K562 (cell line): ENCODE measurements around the gene FAM240A. TPM values are rescaled to one million over a fixed set of nuclear protein-coding genes. Genes with fewer than 3 reads are reported as not detected.

Source experiments
- ATAC-seq: fragments of 200-7000 bp; cut with Tn5 transposase; 3 replicates; pipeline ENCODE4 v1.9.1; 2020; ENCODE audit warnings: moderate library complexity
- BruUV-seq: library from RNA; stranded (reverse); fragments of 400-500 nt; replicated peaks from 2 replicates; lab custom pipeline; 2021; lab: Mats Ljungman, UMichigan
- CTCF ChIA-PET: fragments of 300-600 bp; formaldehyde crosslinking; extraction: SDS; loops from one replicate; lab custom pipeline; 2021; ENCODE audit warnings: low intra/inter-chr PET ratio; lab: Yijun Ruan, JAX
- POLR2A ChIA-PET: fragments of 300-600, 350-650 bp; sonication (Branson Sonifier 250); formaldehyde crosslinking; extraction: SDS; loops from one replicate; lab custom pipeline; 2021; ENCODE audit warnings: antibody characterized with exemption, inconsistent platforms; lab: Yijun Ruan, JAX
- DNase-seq, 4 experiments: peaks; one replicate each; pipeline versions ENCODE4 v3.0.0 to v3.0.0-alpha.2; 2011 to 2018; ENCODE audit warnings: low spot score in 3 of 4, mixed read lengths in 3 of 4; ENCODE audit errors: extremely low read depth in 1 of 4
- FAIRE-seq: peaks from 2 replicates; lab custom pipeline; 2011; peaks lifted over from hg19 to GRCh38; lab: Jason Lieb, UNC
- H2AFZ ChIP-seq: 2 replicates; pipeline ENCODE4 v1.6.0; 2011; ENCODE audit warnings: low read depth, low read length, control low read depth, inconsistent platforms
- H3K27ac ChIP-seq: fragments of 200-600 bp; 3 replicates; pipeline ENCODE4 v1.8.0; 2011; ENCODE audit warnings: low read depth, mild to moderate bottlenecking, control low read depth, inconsistent platforms, low read length, moderate library complexity, mixed read lengths; ENCODE audit errors: extremely low read depth
- H3K27me3 ChIP-seq, 2 experiments: fragments of 300-600 bp in 1 of 2; 2 replicates in 1 of 2; 3 replicates in 1 of 2; pipeline versions ENCODE4 v1.6.0 to v1.8.0; 2011; ENCODE audit warnings: inconsistent platforms in 2 of 2, low read length in 2 of 2, mild to moderate bottlenecking in 1 of 2, mixed read lengths in 1 of 2, moderate library complexity in 1 of 2; ENCODE audit not compliant: control insufficient read depth in 2 of 2, insufficient read depth in 2 of 2
- H3K36me3 ChIP-seq: fragments of 300-600 bp; 3 replicates; pipeline ENCODE4 v1.8.0; 2011; ENCODE audit warnings: mild to moderate bottlenecking, low read length, inconsistent platforms; ENCODE audit not compliant: control insufficient read depth, insufficient read depth
- H3K4me1 ChIP-seq, 2 experiments: fragments of 200-600 bp in 1 of 2; replicated peaks in 1 of 2; 2 replicates in 1 of 2; 3 replicates in 1 of 2; pipeline versions ENCODE4 v1.5.1 to v1.8.0; 2011; ENCODE audit warnings: inconsistent platforms in 2 of 2, low read length in 2 of 2, mild to moderate bottlenecking in 1 of 2, mixed read lengths in 1 of 2, moderate library complexity in 1 of 2; ENCODE audit not compliant: control insufficient read depth in 2 of 2, insufficient read depth in 2 of 2
- H3K4me2 ChIP-seq: 2 replicates; pipeline ENCODE4 v1.6.1; 2011; ENCODE audit warnings: low read length, control low read depth, inconsistent platforms, mixed read lengths; ENCODE audit not compliant: insufficient read depth
- H3K4me3 ChIP-seq: fragments of 200-600 bp; sonication (generic), shearing (Covaris generic); 2 replicates; pipeline ENCODE4 v1.5.1; 2016; ENCODE audit warnings: control low read depth, inconsistent platforms
- H3K79me2 ChIP-seq: fragments of 200-600 bp; 3 replicates; pipeline ENCODE4 v1.8.0; 2011; ENCODE audit warnings: low read length, inconsistent platforms; ENCODE audit not compliant: control insufficient read depth, insufficient read depth
- H3K9ac ChIP-seq, 2 experiments: 2 replicates each; pipeline versions ENCODE4 v1.6.0 to v1.6.1; 2011; ENCODE audit warnings: low read depth in 2 of 2, low read length in 2 of 2, control low read depth in 1 of 2, inconsistent platforms in 1 of 2, mild to moderate bottlenecking in 1 of 2, mixed read lengths in 1 of 2; ENCODE audit not compliant: insufficient read depth in 1 of 2
- H3K9me1 ChIP-seq: one replicate; pipeline ENCODE4 v1.6.0; 2011; ENCODE audit warnings: inconsistent platforms, mild to moderate bottlenecking, low read length, moderate library complexity; ENCODE audit not compliant: control insufficient read depth, insufficient read depth
- H3K9me3 ChIP-seq: replicated peaks from 2 replicates; pipeline ENCODE4 v1.5.1; 2011; ENCODE audit warnings: low read depth, low read length, inconsistent platforms; ENCODE audit not compliant: control insufficient read depth, insufficient read depth
- H4K20me1 ChIP-seq: replicated peaks from 2 replicates; pipeline ENCODE4 v1.6.1; 2011; ENCODE audit warnings: low read length, inconsistent platforms, mixed read lengths; ENCODE audit not compliant: control insufficient read depth, insufficient read depth
- HDAC2 ChIP-seq: fragments of 450-650 bp; IDR thresholded peaks from 2 replicates; pipeline ENCODE4 v1.6.1; 2016; ENCODE audit warnings: mild to moderate bottlenecking
- NFE2 ChIP-seq: IDR thresholded peaks from 2 replicates; pipeline ENCODE4 v1.6.1; 2014; ENCODE audit warnings: antibody characterized with exemption, low read depth
- ZNF57 ChIP-seq: fragments of 450-650 bp; formaldehyde crosslinking; IDR thresholded peaks from 2 replicates; pipeline ENCODE4 v1.4.0; 2020; ENCODE audit warnings: mild to moderate bottlenecking, moderate library complexity
- WGBS: fragments of 100-300 bp; shearing (Covaris generic); methylation state at CpG from one replicate; pipeline ENCODE4 v1.1.6; 2016; ENCODE audit warnings: low coverage, mixed read lengths; ENCODE audit not compliant: insufficient coverage; ENCODE audit errors: missing lambda C conversion rate; 5-methylcytosine and 5-hydroxymethylcytosine counted together
- in situ Hi-C: fragments of 300-500 bp; cut with MboI; formaldehyde crosslinking; loops from 4 replicates; pipeline ENCODE4 v1.15.0; 2018; ENCODE audit warnings: inconsistent platforms, mixed read lengths
- intact Hi-C: fragments of 100-400 bp; cut with micrococcal nuclease; formaldehyde crosslinking; loops from 2 replicates; pipeline ENCODE4 v1.14.2; 2022
- polyA plus RNA-seq, 8 experiments: library from polyadenylated mRNA; depleted of rRNA in 4 of 8; stranded (reverse) in 5 of 8; unstranded in 3 of 8; fragments of >200 nt; fragmentation: Nextera tagmentation in 2 of 8; fragmentation: Illumina TruSeq in 1 of 8; extraction: Ambion mirVana in 2 of 8; extraction: Trizol in 1 of 8; gene quantifications; 2 replicates each; pipeline versions ENCODE4 v1.2.1 to v1.2.3, GENCODE V29; 2011 to 2014; ENCODE audit warnings: inconsistent platforms in 1 of 8, missing spikeins in 1 of 8
- total RNA-seq, 7 experiments: library from RNA; depleted of rRNA in 6 of 7; stranded (reverse); fragments of >200 nt in 6 of 7; fragmentation: Illumina TruSeq in 2 of 7; extraction: Trizol in 2 of 7; gene quantifications; 2 replicates each; pipeline versions ENCODE4 v1.2.1 to v1.2.3, GENCODE V29; 2011 to 2021; ENCODE audit warnings: low replicate concordance in 1 of 7
- TF ChIP-seq, protein P1 (sequence below): fragments of 200-800 bp; sonication (Bioruptor generic); IDR thresholded peaks from 2 replicates; pipeline ENCODE4 v1.6.1; 2016; ENCODE audit warnings: missing genetic modification characterization, missing compliant biosample characterization

The FAM240A gene
- total and polyA plus RNA-seq, 9 of the 15 experiments (the other 6 are each of a cell fraction or from before 2014, with no cell fraction given): not detected

DNA sequence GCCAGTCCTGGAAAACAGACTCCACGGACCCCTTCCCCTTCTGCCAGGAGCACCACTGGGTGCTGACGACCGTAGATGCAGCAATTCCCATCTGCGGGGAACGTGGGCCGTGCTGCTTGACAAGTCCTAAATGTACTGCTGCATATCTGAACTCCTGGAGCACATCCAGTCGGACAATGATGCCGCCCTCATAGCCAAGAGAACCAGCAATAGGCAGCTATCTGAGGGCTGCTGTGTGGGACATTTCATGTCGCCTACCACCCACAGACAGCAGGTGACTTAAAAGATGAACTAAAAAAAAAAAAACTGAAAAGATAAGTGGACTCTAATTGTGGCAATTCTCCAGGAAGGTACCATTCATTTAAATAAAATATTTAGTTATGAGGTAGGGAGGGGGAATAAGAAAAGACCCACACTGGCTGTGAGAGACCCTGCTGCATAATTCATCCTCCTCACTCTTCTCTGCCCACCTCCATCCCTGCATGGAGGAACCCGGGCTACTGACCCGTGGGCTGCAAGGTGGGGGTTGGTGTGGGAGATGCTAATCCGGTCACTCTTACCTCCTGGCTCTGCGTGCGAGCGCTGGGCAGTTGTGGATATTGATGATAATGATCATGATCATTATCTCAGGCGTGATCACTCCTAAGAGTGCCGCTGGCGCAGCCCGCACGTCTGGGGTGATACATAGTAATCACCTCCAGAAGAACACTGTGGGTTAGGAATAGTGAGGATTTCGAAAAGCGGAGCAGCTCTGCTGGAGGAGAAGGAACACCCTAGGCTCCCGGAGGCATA is 52.8 kb downstream of the FAM240A start:
- no peaks in the 10 kb centered on the region for H3K36me3 ChIP-seq
- ATAC-seq (no peak), FAIRE-seq (no peak)
- no peak overlapping the region for H3K4me3 ChIP-seq
- no peak overlapping the region for H3K9ac ChIP-seq
- in situ Hi-C loops: no loop called here
- WGBS: 3% methylated on average over 23 of the region's 23 CpGs
- no peaks in the 10 kb centered on the region for H3K9me3 ChIP-seq
- H3K27me3 ChIP-seq: peaks cover 15 to 94% of the 10 kb centered on the region in 2 experiments
- POLR2A ChIA-PET: interaction anchor here (0.6 to 1.7 kb wide), 3 partner anchors 8 to 22 kb away, joined by 3 to 4 read pairs (median 3); no protein-coding TSS in a partner anchor
- no peaks in the 10 kb centered on the region for H3K4me1 ChIP-seq
- no TSS peak for BruUV-seq
- TF ChIP-seq, protein P1, sequence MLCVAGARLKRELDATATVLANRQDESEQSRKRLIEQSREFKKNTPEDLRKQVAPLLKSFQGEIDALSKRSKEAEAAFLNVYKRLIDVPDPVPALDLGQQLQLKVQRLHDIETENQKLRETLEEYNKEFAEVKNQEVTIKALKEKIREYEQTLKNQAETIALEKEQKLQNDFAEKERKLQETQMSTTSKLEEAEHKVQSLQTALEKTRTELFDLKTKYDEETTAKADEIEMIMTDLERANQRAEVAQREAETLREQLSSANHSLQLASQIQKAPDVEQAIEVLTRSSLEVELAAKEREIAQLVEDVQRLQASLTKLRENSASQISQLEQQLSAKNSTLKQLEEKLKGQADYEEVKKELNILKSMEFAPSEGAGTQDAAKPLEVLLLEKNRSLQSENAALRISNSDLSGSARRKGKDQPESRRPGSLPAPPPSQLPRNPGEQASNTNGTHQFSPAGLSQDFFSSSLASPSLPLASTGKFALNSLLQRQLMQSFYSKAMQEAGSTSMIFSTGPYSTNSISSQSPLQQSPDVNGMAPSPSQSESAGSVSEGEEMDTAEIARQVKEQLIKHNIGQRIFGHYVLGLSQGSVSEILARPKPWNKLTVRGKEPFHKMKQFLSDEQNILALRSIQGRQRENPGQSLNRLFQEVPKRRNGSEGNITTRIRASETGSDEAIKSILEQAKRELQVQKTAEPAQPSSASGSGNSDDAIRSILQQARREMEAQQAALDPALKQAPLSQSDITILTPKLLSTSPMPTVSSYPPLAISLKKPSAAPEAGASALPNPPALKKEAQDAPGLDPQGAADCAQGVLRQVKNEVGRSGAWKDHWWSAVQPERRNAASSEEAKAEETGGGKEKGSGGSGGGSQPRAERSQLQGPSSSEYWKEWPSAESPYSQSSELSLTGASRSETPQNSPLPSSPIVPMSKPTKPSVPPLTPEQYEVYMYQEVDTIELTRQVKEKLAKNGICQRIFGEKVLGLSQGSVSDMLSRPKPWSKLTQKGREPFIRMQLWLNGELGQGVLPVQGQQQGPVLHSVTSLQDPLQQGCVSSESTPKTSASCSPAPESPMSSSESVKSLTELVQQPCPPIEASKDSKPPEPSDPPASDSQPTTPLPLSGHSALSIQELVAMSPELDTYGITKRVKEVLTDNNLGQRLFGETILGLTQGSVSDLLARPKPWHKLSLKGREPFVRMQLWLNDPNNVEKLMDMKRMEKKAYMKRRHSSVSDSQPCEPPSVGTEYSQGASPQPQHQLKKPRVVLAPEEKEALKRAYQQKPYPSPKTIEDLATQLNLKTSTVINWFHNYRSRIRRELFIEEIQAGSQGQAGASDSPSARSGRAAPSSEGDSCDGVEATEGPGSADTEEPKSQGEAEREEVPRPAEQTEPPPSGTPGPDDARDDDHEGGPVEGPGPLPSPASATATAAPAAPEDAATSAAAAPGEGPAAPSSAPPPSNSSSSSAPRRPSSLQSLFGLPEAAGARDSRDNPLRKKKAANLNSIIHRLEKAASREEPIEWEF (CRISPR knock-in tag): no peak
- 0 out of 2 replicates have a peak, but pooled peaks have one; percentile 41 for TF ChIP-seq NFE2
- TF ChIP-seq HDAC2: no peak
- no peak for TF ChIP-seq ZNF57
- TF ChIP-seq, all 486 proteins: peak for 1
- no peak overlapping the region for H3K4me2 ChIP-seq
- intact Hi-C loops: no loop called here
- no peak overlapping the region for H3K27ac ChIP-seq
- H3K9me1 ChIP-seq: no peaks in the 10 kb centered on the region
- CTCF ChIA-PET: no interaction called here
- no peak for DNase-seq
- no peaks in the 10 kb centered on the region for H3K79me2 ChIP-seq
- no peak overlapping the region for H2AFZ ChIP-seq
- H4K20me1 ChIP-seq: peaks cover 21% of the 10 kb centered on the region
